GM18520 (cell line): ENCODE results near the gene SETD3.

ENCODE experiments used
- ATAC-seq: cut with Tn5 transposase; IDR thresholded peaks from one replicate; pipeline ENCODE4 v1.9.1; 2021; ENCODE audit not compliant: unreplicated experiment

SETD3 gene

DNA sequence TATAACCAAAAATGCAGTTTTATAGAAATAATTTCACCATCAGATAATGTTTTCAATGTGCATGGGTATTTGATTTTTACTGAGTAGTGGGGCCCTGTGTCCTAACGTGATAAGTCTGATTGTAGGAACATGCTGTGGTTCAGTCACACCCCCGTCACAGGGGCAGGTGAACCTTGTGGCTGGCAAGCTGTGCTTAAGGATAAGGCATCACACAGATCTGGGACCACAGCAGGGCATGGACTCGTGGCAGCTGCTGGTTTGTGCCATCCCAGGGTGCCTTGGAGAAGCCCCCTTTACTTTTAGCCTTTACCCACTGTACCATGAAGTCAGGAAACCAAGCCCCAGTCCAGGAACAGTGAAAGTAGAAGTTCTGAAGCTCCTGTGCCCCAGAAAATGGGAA lies 17.2 kb upstream of the SETD3 start:
- ATAC-seq: no peak

DNA sequence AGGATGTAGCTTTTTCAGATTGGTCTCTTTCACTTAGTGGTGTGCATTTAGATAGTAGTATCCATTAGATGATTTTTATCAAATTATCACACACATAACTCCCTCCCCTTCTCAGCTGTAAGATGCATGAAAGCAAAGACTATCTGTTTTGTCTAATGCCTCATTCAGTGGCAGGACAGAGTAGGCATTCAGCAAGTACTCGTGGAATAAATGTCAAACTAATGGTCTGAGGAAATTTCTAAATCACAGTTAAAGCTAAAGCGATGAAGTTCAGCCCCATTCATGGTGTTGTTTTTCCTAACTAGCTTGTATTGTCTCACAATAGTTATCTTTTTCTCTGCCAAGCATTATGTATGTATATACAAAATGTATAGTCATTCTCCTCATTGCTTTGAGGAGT lies 16.7 kb upstream of the SETD3 start:
- no peak for ATAC-seq

DNA sequence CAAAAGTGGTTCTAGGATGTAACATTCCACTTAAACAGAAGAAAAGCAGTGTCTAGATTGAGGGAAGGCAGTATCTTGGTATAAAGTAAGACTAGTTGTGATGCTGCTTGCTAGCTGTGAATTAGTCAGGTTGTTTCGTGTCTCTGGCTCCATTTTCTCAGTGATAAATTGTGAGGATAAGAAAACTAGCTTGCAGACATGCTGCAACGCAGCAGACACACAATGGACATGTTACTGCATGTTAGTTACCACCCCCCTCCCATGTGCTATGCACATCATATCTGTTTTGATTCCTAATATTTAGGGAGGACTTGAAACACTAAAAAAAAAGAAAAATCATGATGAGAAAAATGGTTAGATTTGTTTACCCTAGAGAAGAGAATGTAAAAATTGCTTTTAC lies 3.4 kb upstream of the SETD3 start:
- no peak for ATAC-seq

DNA sequence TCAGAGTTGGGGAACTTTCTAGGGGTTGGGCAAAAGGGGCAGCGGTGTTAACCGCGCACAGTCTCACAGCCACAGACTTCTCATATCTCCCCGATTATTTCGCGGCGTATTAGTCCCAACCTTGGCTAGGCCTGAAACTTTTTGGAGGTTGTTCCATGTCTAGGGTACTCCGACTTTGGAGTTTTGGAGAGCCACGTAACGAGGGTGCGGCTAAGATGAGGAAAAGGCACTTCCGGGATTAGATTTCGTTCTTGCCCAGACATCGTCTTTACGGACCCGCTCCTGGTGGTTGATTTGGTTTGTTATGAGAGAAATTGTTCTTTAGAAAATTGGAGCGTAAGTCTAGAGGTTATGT lies 1.1 kb upstream of the SETD3 start:
- no peak for ATAC-seq

DNA sequence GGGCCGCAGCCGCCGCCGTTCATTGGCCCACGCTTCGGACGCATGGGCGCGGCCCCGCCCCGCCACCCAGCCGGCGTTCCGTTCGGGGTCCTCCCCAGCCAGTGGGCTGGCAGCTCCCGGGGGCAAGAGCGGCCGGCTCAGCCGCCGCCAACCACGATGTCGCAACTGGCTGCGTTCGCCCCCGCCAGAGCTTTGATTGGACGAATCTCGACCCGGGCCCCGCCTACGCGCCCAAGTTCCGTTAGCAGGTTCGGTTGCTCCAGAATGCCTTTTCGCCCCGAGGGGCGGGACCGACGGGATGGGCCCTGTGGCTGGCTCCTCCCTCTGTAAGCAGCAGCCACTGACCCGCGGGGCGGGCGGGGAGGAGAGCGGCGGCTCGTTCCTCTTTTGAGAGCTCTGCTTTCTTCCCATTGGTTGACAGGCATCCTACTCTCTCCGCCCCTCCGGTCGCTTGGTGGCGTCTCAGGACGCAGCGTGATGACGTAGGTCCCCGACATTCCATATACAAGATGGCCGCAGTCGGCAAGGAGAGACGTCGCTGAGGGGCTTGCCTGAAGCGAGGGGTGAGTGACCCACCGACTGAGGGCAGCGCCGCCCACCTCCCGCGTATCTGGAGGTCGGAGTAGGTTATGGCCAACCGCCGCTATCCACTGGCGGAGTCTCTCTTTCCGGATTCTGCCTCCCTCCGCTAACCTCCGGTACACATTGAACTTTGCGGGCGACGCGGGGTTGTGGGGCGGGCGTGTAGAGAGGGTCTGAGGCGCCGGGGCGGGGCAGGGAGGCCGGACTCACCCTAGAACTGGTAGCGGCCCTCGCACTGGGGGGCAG lies 472 bp upstream of the SETD3 start, which contains the start of gene CCNK:
Gene CCNK (plus strand): TSS at position 493 of the 828 bp plus-strand sequence. CDS start 11,269 bp downstream, outside the sequence.
- ATAC-seq: peak; percentile 85

DNA sequence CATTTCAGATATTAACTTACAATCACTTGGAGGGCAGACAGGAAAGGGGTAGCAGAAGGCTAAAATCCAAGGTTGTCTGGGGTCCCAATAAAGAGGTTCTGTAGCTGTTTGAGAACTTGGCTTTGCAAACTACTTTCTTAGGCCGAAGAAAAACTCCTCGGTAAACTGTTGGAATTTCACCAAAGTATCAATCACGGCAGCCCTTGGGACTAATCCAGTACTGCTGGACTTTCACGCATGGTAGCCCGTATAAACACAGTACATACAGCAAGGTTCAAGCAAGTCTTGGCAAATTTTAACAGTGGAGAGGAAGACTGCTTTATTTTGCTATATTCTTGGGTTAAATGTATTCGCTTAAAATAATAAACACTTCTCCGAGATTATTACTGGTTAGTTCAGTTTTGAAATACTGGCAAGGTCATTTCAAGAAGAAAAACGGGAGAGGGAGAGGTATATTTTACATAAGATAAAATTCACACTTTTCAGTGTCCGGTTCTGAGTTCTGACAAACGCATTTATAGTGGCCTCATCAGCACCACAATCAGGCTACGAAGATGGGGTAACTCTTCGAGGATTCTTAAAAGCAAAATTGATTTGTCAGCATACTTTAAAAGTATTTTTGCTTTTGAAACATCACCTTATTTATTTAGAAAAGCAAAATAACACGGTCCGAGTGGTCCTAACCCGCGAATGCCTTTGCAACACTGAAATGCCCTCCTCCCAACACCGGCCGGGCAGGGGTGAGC lies 1.3 kb downstream of the SETD3 start:
- ATAC-seq: no peak

DNA sequence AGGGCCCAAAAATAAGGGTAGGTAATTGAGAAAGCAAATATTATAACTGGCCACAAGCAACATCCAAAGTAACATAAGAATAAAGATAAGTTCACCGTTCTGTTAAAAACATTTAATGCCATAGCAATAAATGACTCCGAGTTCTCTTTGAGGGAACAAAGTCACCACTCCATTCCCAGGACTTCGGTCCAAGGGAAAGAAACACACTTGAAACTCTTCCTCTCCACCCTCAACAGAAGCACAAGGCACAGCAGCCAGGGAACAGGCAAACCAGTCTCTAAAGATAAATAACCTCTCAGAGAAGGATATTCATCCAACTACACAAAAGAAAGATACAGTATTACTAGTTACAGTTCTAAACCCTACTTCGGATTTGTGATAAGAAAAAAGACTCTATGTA lies 2.5 kb downstream of the SETD3 start:
- ATAC-seq: no peak

DNA sequence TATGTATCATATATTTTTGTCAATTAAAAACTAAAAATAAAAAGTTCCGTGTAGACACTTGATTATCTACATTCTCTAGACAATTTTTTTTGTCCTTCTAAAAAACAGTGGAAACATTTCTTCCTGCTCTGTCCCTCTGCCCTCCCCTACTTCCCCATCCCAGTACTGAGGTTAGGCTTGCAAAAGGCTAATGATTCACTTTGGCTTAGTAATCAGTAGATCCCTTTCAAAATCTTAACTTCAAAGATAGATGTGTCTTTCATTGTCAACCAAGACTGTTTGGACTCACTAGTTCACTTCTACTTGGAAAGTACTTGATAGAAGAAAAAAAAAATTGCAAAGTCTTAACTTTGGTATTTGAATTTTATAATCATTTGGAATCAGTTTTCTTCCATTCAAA lies 3.8 kb downstream of the SETD3 start:
- no peak for ATAC-seq

DNA sequence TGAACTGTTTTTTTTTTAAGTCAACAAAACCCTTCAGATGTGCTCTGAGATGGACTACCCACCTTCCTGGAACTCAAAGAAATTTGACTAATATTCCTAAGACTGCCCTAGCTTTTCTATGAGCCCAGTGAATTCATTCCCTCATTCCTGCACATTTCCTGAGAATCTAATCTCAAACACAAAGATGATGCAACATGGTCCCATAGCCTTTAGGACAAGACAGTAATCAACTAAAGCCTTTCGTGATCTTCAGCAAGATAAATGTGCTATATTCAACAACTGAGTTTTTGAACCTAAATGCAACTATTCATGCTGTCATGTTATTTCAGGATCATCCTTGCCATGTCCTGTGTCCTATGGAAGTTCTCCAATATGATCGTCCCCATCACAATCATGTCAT lies 5.0 kb downstream of the SETD3 start:
- ATAC-seq: no peak

DNA sequence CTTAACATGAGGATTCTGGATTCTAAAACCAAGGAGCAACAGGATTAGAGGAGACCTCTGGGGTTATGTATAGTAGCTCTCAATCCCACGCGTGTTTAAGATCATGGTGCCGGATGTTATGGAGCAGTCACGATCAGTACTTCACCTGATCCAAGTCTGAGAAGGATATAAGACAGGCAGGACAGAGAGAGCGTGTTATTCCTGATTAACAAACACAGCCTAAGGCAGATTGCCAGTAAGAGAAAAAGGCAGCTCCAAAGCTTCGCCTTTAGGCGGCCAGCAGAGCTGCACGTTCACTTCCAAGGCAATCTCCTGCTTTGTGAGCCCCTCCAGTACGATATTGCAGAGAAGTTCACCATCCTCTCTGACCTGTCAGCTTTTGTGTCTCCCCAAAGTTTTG lies 5.5 kb downstream of the SETD3 start:
- no peak for ATAC-seq

DNA sequence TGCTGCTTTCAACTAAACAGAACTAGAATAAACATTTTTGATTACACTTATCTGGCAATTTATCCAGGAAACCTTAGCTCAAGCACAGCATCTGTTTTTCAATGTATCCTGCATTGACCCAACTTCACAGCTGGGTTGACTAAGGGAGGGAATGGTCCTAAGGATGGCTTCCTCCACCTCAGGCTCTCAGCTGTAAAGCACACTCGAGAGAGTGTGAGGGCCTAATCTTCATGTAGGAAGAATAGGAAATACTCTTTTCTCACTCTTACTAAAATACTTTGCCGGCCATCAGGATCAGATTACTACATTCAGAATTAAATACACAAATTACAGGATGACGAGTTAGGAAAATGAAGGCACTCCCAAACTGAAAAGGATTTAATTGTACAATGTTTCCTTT lies 7.2 kb downstream of the SETD3 start:
- no peak for ATAC-seq

DNA sequence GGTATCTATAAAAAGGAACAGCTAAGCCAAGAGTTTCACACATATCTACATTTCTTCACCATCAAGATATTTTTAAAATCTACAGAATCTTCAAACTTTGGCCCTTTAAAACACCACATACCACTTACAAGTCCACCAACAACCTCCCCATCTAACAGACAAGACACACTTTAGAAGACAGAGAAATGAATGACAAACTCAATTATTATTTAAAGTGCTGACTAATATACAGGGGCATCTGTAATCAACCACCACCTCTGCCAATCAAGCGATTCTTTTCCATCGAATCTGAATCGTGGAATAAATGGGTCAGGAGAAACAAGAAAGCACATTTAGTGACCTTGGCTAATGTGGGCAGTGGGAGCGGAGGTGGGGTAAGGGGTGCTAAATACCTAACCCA lies 7.7 kb downstream of the SETD3 start:
- ATAC-seq: no peak

DNA sequence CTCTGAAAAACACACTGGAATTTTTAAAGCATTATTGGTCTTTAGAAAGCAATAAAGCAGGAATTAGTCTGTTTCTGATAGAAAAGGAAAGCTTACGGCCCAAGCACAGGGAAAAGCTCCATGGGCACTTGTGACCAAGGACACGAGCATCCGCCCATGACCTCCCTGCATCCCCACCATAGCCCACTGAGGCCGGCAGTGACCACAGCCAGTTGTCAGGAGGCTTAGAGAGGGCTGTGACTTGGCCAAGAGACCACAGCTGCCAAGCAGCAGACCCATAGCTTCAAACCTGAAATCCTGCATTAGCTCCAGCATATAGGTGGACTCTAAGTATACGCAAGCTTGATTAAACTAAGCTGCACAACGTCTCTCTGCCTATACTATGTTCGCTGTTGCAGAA lies 8.9 kb downstream of the SETD3 start:
- ATAC-seq: no peak

DNA sequence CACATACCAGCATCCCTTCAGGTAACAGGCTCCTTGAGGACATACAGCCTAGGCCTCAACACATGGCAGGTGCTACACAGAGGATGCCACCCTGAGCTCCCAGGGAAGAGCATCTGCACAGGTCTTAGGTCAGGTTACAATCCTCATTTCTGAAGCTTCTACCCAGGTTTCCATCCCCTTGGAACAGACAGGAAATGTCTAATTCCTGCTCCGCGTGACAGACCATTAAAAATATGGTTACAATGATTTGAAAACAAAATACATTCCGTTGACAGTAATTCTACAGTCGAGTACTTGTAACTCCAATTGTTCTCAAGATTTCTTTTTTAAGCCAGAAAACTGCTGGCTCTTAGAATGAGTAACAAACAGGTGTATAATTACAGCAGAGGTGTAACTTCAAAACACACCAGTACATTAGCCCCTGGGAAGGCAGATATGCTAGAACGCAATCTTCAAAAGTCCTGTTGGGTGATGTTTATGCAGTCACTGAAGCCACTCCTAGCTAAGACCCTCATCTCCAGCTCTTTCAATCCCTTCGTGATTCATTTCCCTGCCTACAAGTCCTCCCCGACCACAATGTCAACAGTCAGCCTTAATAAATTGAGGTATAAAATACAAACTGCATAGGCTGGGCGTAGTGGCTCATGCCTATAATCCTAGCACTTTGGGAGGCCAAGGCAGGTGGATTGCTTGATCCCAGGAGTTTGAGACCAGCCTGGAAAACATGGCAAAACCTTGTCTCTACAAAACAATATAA lies 11.6 kb downstream of the SETD3 start:
- ATAC-seq: no peak

DNA sequence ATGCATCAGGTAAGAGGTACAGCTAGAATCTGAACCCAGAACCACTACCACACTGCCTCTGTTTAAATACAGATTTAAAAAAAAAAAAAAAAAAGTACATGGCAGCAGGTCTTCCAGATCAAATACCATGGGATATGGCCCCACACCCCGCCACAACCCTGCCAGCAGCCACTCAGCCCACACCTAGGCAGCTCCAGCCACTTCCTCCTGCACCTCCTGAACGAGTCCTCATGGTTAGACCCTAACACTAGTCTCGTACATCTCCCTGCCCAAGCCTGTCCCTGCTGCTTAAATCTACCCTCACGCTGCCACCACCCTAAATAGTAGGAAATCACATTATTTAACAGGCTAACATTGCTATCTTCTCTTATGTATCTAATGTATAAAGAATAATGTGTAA lies 12.6 kb downstream of the SETD3 start:
- no peak for ATAC-seq

DNA sequence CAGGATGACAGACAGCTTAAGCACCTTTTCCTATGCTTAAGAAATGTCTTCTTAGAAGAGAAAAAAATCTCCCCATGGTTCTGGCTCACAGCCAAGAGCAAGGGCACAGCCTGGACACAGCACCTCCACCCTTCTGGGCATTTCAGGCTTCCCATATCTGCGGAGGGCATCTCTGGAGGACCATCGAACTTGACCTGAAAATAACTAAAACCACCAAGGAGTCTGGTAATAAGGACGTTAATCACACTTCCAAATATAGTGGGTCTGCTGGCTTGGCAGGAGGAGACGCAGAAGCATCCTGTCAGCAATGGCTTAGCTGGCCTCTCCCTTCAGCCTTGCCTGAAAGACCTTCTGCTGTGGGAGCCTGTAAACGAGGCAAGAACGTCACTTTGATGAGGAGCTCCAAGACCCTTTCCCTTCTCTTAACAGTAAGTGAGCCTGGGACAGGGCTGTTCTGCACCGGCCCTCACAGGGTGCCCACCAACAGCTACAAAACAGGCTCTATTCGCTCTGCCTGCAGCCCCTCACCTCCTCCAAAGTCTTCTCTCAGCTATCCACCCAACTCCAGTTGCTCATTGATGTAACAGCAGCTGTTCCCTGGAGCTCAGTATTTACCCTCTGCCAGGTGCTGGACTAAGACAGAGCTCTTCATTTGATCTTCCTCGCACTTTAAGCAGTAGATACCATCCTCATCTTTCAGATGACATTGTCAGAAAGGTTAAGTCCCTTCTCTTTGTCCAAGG lies 13.2 kb downstream of the SETD3 start:
- no peak for ATAC-seq

DNA sequence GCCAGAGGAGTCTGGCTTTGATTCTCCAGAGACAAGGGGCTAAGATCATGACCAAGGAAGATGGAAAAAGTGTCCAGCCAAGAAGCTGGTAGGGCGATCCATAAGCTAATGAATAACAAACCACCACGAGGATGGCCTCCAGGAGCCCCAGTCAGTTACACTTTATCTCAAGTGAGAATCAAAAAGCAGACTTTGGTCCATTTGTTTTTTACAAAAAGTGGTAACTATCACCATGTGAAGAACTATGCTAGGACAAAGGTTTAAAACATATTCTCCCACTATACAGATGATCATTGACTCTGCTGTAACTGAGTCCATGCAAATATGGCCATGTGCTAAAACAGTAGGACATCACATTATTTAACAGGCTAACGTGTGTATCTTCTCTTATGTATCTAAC lies 13.9 kb downstream of the SETD3 start:
- no peak for ATAC-seq

DNA sequence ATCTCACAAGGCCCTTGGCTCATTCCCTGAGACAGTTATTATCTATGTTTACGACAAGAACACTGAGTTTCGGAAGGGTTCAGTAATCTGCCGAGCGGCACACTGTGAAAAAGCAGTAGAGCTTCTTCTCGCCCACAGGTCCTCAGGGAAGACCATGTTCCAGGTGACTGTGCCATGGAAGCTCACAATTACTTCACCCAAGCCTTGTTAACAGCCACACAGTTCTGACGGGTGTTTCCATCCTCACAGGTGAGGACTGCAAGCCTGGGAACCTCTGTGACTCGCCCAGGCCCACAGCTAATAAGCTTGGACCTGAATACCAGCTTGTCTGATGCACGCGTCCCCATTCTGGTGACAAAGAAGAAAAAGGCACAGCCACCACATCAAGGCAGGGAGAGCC lies 15.4 kb downstream of the SETD3 start:
- ATAC-seq: no peak

DNA sequence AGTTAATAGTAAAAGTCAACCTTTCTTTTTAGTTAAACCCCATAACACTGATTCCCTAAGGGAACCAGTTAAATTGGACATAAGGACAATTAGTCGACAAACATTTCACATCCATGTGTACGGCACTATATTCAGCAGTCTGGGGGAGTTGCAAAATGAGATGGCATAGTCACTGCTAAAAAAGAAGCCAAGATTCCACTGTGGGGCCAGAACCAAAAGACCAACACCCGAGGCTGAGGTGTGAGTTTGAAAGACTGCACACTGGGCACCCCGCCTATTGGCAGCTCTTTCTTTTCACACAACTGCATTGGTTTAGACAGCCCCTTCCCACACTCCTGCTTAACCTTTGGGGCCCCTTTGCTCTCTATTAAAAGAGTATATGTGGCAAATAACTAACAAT lies 16.7 kb downstream of the SETD3 start:
- no peak for ATAC-seq

DNA sequence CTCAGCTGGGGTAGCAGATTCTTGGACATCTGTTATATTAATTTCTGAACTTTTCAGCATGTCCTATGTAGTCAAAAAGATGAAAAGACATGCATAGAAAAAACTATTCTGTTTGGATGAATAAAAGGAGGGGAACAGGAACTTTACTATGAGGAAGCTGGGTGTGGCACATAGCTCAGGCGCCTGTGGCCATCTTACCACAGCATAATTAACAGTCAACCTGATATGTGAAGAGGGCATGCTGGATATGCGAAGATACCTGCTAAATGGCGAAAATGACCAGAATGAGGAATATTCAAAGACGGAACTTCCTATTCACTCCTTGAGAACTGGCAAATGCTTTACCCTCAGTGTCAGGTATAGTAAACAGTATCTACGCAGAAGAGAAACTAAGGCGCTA lies 18.4 kb downstream of the SETD3 start:
- ATAC-seq: no peak

DNA sequence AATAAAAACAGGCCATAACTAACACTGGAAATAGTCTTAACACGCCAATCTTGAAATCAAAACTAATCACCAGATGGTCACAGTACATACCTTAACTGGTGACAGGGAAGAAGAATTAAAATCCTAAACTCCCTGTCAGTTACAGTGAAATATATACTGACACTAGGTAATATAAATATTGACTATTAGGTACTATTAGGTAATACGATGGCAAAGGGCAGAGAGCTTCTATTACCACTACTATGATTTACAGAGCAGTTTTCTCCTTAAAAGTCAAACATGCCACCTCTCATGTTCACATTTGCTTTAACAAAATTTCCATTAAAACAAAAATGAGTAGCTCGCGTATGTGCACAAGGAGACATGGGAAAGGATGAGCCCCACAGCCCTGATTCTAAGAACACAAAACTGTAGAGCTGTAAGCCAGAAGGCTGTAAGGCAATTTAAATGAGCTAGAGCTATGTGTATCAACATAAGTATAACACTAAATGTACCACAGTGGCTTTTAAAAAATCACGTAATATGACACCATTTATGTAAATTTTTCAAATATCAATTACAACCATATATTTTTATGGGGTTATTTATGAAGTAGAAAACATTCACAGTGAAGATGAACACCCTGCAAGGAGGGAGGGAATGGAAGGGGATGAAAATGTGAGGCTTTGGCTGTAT lies 19.1 kb downstream of the SETD3 start:
- ATAC-seq: no peak
